Endothelial cell of umbilical vein (primary cell): Measurements from ENCODE around the gene MTA2.

ENCODE experiments used
- EZH2 ChIP-seq: IDR thresholded peaks from 2 replicates; pipeline ENCODE4 v1.6.1; 2012; ENCODE audit warnings: borderline replicate concordance, low read depth, mild to moderate bottlenecking, moderate library complexity, low read length, inconsistent platforms; ENCODE audit not compliant: severe bottlenecking
- FOS ChIP-seq: IDR thresholded peaks from 2 replicates; pipeline ENCODE4 v1.6.1; 2011; ENCODE audit warnings: mild to moderate bottlenecking, low read length, moderate library complexity, borderline replicate concordance; ENCODE audit not compliant: insufficient read depth
- GATA2 ChIP-seq: IDR thresholded peaks from 2 replicates; pipeline ENCODE4 v1.7.0; 2011; ENCODE audit warnings: low read depth, mild to moderate bottlenecking, moderate library complexity, mixed read lengths, low read length; ENCODE audit not compliant: insufficient read length, insufficient read depth
- JUN ChIP-seq: IDR thresholded peaks from 2 replicates; pipeline ENCODE4 v1.6.1; 2011; ENCODE audit warnings: borderline replicate concordance, low read depth; ENCODE audit not compliant: insufficient read length, insufficient read depth
- MYC ChIP-seq: IDR thresholded peaks from one replicate; pipeline ENCODE4 v1.6.1; 2011; ENCODE audit warnings: mild to moderate bottlenecking, low read depth, low read length
- POLR2A ChIP-seq: IDR thresholded peaks from 2 replicates; pipeline ENCODE4 v1.6.1; 2012; ENCODE audit warnings: low read depth, mild to moderate bottlenecking, control low read depth, low read length
- POLR2AphosphoS5 ChIP-seq: IDR thresholded peaks from 2 replicates; pipeline ENCODE4 v1.6.1; 2012; ENCODE audit warnings: low read depth, mild to moderate bottlenecking, control low read depth, low read length, moderate library complexity; ENCODE audit not compliant: insufficient read depth
- TF ChIP-seq, protein P1 (sequence below), 2 donors: IDR thresholded peaks; 1 replicate in 1 of 2; 2 replicates in 1 of 2; pipeline ENCODE4 v1.5.1; 2011; ENCODE audit warnings: low read length in 2 of 2, mild to moderate bottlenecking in 2 of 2, moderate library complexity in 2 of 2, control low read depth in 1 of 2, inconsistent platforms in 1 of 2, low read depth in 1 of 2; ENCODE audit not compliant: insufficient read depth in 1 of 2; ENCODE audit errors: extremely low read depth in 1 of 2
- TF ChIP-seq, protein P2 (sequence below): IDR thresholded peaks from 2 replicates; pipeline ENCODE4 v1.6.1; 2011; ENCODE audit not compliant: insufficient read depth, insufficient read length

DNA sequence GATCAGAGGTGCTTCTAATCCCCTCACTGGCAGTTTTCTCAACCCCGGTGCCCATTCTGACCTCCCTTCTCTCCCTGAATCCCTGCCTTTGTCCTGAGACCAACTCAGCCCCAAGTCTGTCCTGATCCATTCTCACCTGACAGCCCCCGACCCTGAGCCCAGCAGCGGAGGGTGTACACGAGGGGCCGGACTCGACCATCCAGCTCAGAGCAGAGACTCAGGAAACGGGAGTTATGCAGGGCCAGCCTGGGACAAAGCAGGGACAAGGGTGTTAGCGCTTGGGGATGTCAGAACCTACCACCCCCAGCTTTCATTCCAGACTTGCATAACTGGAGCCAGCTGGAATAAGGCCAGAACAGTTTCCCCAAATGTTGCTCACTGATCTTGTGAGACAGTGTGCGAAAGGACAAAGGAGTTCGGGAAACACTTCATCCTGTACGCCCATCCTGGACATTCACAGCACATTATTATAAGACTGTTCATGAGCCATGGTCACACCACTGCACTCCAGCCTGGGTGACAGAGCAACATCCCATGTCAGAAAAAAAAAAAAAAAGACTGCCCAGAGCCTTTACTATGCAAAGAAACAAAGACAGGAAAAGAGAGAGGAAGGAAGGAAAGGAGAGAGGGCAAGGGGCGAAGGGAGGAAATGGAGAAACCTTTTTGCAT, 24.5 kb downstream of the MTA2 start:
- TF ChIP-seq POLR2A (no peak), POLR2AphosphoS5 (peak; percentile 68), EZH2 (no peak), FOS (peak; percentile 40), GATA2 (no peak), JUN (no peak), MYC (no peak)
- TF ChIP-seq, protein P1, sequence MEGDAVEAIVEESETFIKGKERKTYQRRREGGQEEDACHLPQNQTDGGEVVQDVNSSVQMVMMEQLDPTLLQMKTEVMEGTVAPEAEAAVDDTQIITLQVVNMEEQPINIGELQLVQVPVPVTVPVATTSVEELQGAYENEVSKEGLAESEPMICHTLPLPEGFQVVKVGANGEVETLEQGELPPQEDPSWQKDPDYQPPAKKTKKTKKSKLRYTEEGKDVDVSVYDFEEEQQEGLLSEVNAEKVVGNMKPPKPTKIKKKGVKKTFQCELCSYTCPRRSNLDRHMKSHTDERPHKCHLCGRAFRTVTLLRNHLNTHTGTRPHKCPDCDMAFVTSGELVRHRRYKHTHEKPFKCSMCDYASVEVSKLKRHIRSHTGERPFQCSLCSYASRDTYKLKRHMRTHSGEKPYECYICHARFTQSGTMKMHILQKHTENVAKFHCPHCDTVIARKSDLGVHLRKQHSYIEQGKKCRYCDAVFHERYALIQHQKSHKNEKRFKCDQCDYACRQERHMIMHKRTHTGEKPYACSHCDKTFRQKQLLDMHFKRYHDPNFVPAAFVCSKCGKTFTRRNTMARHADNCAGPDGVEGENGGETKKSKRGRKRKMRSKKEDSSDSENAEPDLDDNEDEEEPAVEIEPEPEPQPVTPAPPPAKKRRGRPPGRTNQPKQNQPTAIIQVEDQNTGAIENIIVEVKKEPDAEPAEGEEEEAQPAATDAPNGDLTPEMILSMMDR (IDR thresholded peaks at IDR 0.05; ENCODE audit: extremely low read depth in 1 of 2, insufficient read depth in 1 of 2, low read depth in 1 of 2, low read length in 2 of 2), result no peak
- TF ChIP-seq, protein P2, sequence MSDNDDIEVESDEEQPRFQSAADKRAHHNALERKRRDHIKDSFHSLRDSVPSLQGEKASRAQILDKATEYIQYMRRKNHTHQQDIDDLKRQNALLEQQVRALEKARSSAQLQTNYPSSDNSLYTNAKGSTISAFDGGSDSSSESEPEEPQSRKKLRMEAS, result no peak
